GM12874 (cell line): ENCODE results near the gene STXBP4.

Source experiments
- TF ChIP-seq, protein P1 (sequence below): IDR thresholded peaks from 2 replicates; pipeline ENCODE4 v1.5.1; 2011; ENCODE audit warnings: low read depth, mild to moderate bottlenecking, control low read depth, low read length, moderate library complexity; ENCODE audit not compliant: insufficient read depth

Gene STXBP4

DNA sequence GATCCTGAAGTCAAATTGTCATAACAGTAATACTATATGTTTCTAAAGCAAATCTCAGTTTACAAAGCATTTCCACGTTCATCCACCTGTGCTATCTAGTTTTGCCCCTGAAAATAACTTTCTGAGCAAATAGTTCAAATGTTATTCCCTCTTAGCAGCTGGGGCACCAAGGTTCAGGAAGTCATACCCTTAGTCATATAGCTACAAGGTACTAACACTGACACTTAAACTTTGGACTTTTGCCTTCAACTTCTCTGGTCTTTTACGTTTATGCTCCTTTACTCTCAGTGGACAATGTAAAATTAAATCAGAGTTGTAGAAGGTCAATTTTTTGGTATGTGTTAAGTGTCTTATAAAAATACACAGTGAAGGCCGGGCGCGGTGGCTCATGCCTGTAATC, 33.1 kb upstream of the STXBP4 start:
- TF ChIP-seq, protein P1, sequence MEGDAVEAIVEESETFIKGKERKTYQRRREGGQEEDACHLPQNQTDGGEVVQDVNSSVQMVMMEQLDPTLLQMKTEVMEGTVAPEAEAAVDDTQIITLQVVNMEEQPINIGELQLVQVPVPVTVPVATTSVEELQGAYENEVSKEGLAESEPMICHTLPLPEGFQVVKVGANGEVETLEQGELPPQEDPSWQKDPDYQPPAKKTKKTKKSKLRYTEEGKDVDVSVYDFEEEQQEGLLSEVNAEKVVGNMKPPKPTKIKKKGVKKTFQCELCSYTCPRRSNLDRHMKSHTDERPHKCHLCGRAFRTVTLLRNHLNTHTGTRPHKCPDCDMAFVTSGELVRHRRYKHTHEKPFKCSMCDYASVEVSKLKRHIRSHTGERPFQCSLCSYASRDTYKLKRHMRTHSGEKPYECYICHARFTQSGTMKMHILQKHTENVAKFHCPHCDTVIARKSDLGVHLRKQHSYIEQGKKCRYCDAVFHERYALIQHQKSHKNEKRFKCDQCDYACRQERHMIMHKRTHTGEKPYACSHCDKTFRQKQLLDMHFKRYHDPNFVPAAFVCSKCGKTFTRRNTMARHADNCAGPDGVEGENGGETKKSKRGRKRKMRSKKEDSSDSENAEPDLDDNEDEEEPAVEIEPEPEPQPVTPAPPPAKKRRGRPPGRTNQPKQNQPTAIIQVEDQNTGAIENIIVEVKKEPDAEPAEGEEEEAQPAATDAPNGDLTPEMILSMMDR = no peak

DNA sequence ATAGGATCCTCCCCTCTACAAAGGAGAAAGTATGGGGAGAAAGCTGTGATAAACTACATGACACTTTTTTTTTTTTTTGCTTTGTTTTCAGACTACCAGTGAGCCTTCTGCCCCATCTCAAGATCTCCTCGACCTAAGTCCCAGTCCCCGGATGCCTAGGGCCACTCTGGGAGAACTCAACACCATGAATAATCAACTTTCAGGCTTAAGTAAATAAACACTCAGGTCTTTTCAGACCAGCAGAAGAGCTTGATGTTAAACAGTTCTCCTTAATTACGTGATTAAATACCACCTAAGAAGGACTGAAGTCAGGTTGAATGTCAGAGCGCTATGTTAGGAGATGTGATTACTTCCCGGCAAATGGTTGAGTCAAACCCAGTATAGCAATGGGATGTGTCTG, 31.5 kb upstream of the STXBP4 start:
- TF ChIP-seq, protein P1 = no peak

DNA sequence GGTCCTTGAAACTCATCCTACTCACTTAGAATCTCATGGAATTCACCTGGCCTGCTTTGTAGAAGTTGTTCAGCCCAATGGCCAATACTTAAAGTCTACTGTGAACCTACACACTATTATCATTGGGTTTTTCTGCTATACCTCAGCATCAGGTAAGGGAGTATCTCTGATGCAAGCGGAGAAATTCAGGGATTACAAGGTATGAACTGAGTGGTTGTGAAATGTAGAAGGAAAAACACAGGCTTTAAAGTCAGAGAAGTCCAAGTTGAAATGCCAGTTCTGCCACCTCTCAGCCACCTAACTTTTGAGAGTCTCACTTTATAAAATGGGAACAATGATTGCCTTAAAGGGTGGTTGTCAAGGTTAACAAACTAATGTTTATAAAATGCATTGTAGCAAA, 31.1 kb upstream of the STXBP4 start:
- TF ChIP-seq, protein P1 = no peak

DNA sequence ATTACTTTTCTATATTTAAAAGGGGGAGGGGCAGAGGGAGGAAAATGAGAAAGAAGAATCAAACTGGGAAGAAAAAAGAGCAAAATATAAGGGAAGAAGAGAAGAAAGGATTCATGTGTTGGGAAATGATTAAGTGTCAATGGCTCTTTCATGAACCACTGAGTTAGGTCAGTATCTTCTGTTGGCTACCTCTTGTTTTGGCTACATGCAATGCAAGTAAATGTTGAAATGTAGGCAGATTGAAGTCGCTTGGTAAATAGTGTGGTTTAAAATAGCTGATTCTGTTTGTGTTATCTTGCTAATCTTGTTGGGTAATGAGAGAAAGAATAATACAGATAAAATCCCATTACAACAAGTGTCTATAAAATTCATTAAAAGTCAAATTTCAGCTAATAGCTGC, 27.3 kb upstream of the STXBP4 start:
- TF ChIP-seq, protein P1 = no peak

GRCh38 chr17:54944796-54945195, 23.8 kb upstream of the STXBP4 start:
- TF ChIP-seq, protein P1 = no peak

- TF ChIP-seq, protein P1 = no peak
These were observed 23.3 kb upstream of the STXBP4 start for GRCh38 chr17:54945231-54945630.

DNA sequence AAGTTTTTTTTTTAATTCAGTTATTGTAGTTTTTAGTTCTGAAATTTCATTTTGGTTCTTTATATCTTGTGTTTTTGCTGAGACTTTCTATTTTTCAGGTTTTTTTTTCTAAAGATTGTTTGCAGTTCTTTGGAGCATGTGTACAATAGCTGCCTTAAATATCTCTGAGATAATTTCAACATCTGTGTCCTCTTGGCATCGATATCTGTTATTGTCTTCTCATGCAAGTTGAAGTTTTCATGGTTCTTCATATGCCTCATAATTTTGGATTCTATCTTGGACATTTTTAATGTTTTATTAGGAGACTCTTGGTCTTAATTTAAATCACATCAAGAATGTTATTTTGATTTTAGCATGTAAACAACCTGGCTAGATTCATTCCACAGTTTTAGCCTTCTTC, 22.9 kb upstream of the STXBP4 start:
- TF ChIP-seq, protein P1 = no peak

DNA sequence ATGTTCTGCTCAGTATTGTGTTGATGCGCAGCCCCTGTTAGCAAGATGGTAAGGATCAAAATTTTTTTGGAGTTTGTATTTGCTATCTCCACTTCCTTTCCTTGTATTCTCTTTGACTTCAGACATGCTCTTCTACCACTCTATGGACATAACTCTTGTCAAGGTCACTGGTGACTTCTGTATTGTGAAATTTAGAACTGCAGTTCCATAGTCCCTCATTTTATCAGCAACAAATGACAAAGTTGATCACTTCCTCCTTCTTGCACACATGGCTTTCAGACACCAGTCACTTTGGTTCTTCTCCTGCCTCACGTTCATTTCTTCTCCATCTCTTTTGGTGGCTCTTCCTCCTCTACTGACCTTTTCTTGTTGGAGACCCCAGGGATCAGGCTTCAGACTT, 21.2 kb upstream of the STXBP4 start:
- TF ChIP-seq, protein P1 = no peak
